Neural crest cell (in vitro differentiated cells): ENCODE data around the gene FBLN2. TPM values are rescaled to one million over a fixed set of nuclear protein-coding genes. Genes with fewer than 3 reads are reported as not detected.

ENCODE experiments used
- DNase-seq: peaks from one replicate; pipeline ENCODE4 v3.0.0; 2021; ENCODE audit warnings: low read depth, mixed read lengths, low spot score
- H3K27ac Mint-ChIP-seq: one replicate; pipeline ENCODE4 v1.8.0; 2021; ENCODE audit warnings: mild to moderate bottlenecking, mixed read lengths; ENCODE audit not compliant: unreplicated experiment
- H3K27me3 Mint-ChIP-seq: 2 replicates; pipeline ENCODE4 v1.8.0; 2021; ENCODE audit warnings: low read depth, mild to moderate bottlenecking, mixed read lengths
- H3K36me3 Mint-ChIP-seq: 2 replicates; pipeline ENCODE4 v1.8.0; 2021; ENCODE audit warnings: low read depth, mild to moderate bottlenecking, mixed read lengths
- H3K4me1 Mint-ChIP-seq: 2 replicates; pipeline ENCODE4 v1.8.0; 2021; ENCODE audit warnings: mixed read lengths
- H3K4me3 Mint-ChIP-seq: one replicate; pipeline ENCODE4 v1.8.0; 2021; ENCODE audit warnings: mild to moderate bottlenecking, mixed read lengths
- H3K9me3 Mint-ChIP-seq: 2 replicates; pipeline ENCODE4 v1.8.0; 2021; ENCODE audit warnings: mixed read lengths
- CTCF ChIP-seq: fragments of 200-600 bp; sonication (generic); conservative IDR thresholded peaks from 2 replicates; pipeline ENCODE4 v1.5.0; 2021; ENCODE audit warnings: antibody characterized with exemption, mild to moderate bottlenecking
- total RNA-seq: library from RNA; stranded (reverse); gene quantifications from 2 replicates; pipeline ENCODE4 v1.2.1, GENCODE V29; 2021

The FBLN2 gene
- total RNA-seq, 1 donor from 2014 or later: 6.3 TPM

- Mint-ChIP-seq H3K27ac (peak overlapping the region; percentile 29), H3K27me3 (peaks cover 31% of the 10 kb centered on the region), H3K9me3 (no peaks in the 10 kb centered on the region), H3K36me3 (no peaks in the 10 kb centered on the region), H3K4me3 (no peak overlapping the region), H3K4me1 (peaks cover 38% of the 10 kb centered on the region)
- no peak for DNase-seq
- TF ChIP-seq CTCF: no peak
These were observed 104.8 kb downstream of the FBLN2 start for GRCh38 chr3:13653631-13654279.

- Mint-ChIP-seq H3K27me3 (peaks cover 31% of the 10 kb centered on the region), H3K27ac (peak overlapping the region; percentile 29), H3K4me3 (no peak overlapping the region), H3K9me3 (no peaks in the 10 kb centered on the region), H3K4me1 (peaks cover 38% of the 10 kb centered on the region), H3K36me3 (no peaks in the 10 kb centered on the region)
- TF ChIP-seq CTCF: no peak
- DNase-seq: peak; percentile 22
These were observed 105.6 kb downstream of the FBLN2 start for GRCh38 chr3:13654330-13655060.

GRCh38 chr3:13655061-13655913, 106.4 kb downstream of the FBLN2 start:
- Mint-ChIP-seq H3K27ac (no peak overlapping the region), H3K27me3 (peaks cover 31% of the 10 kb centered on the region), H3K9me3 (no peaks in the 10 kb centered on the region), H3K36me3 (no peaks in the 10 kb centered on the region), H3K4me3 (no peak overlapping the region), H3K4me1 (peaks cover 35% of the 10 kb centered on the region)
- peak; percentile 74 for TF ChIP-seq CTCF
- DNase-seq: peak; percentile 84

- Mint-ChIP-seq H3K9me3 (no peaks in the 10 kb centered on the region), H3K27ac (no peak overlapping the region), H3K4me3 (no peak overlapping the region), H3K4me1 (peaks cover 28% of the 10 kb centered on the region), H3K36me3 (no peaks in the 10 kb centered on the region), H3K27me3 (peaks cover 28% of the 10 kb centered on the region)
- no peak for DNase-seq
- TF ChIP-seq CTCF: no peak
These were observed 107.8 kb downstream of the FBLN2 start for GRCh38 chr3:13656584-13657301.
